C4-2B (cell line): ENCODE results near the gene CFAP77.

Experiments
- CTCF ChIP-seq: fragments of 450-650 bp; conservative IDR thresholded peaks from 2 replicates; pipeline ENCODE4 v1.5.1; 2017; ENCODE audit warnings: mild to moderate bottlenecking
- ZFX ChIP-seq: fragments of 450-650 bp; IDR thresholded peaks from 2 replicates; pipeline ENCODE4 v1.6.1; 2017

DNA sequence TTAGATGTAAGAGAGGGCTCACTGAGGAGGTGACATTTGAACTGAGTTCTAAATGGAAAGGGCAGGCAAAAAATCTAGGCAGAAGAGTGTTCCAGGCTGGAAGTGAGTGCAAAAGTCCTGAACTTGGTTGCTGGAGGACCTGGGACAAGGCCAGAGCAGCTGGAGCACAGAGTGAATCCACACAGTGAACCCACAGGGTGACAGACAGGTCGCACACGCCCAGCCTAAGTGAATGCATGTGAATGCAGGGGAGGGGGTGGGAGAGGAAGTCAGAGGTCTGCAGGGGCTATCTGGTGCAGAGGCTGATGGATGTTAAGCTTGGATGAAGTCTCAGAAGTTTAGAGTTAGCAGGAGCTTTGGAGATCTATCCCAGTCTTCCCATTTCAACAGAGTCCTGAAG, 2.8 kb upstream of the CFAP77 start:
- TF ChIP-seq CTCF (no peak), ZFX (no peak)
